Measurements from ENCODE around the gene DPP6. TPM values are rescaled to one million over a fixed set of nuclear protein-coding genes. Genes with fewer than 3 reads are reported as not detected.

DPP6 gene
- total and polyA plus RNA-seq, 7 donors = 0.18 to 1.8 (median 0.57) TPM

- no peak for DNase-seq
- no peaks in the 10 kb centered on the region for H3K9me3 ChIP-seq
- ATAC-seq = no peak
- no peaks in the 10 kb centered on the region for H3K36me3 ChIP-seq (ENCODE audit: insufficient read depth in 1 of 2, low read depth in 1 of 2)
- no peak for TF ChIP-seq CTCF (IDR thresholded peaks at IDR 0.05)
- no peaks in the 10 kb centered on the region for H3K4me1 ChIP-seq
- intact Hi-C loops (cut with DNase I) = no loop called here
- H3K4me3 ChIP-seq = no peak overlapping the region
- no peaks in the 10 kb centered on the region for H3K27me3 ChIP-seq (ENCODE audit: insufficient read depth in 3 of 3, low read length in 2 of 3)
- H3K27ac ChIP-seq = no peak overlapping the region
- WGBS, 3 donors = 87 to 93% (median 89%) methylated on average over 15 of the region's 15 CpGs
Observed at GRCh38 chr7:154583454-154583853, 531.3 kb downstream of the DPP6 start.

- intact Hi-C loops (cut with DNase I) = no loop called here
- WGBS, 3 donors = 43 to 50% (median 46%) methylated on average over 20 of the region's 20 CpGs
- no peaks in the 10 kb centered on the region for H3K36me3 ChIP-seq (ENCODE audit: insufficient read depth in 1 of 2, low read depth in 1 of 2)
- H3K27ac ChIP-seq = no peak overlapping the region
- H3K4me1 ChIP-seq = no peaks in the 10 kb centered on the region
- no peaks in the 10 kb centered on the region for H3K9me3 ChIP-seq
- no peaks in the 10 kb centered on the region for H3K27me3 ChIP-seq (ENCODE audit: insufficient read depth in 3 of 3, low read length in 2 of 3)
- ATAC-seq (peak in 1 of 4 donors; percentile 41), DNase-seq (no peak)
- TF ChIP-seq CTCF (IDR thresholded peaks at IDR 0.05) = peak; percentile 18
- H3K4me3 ChIP-seq = no peak overlapping the region
Observed at GRCh38 chr7:154584352-154585252, 532.4 kb downstream of the DPP6 start.

GRCh38 chr7:154587792-154588191 lies 535.6 kb downstream of the DPP6 start:
- no peak for ATAC-seq
- no peak for TF ChIP-seq CTCF (IDR thresholded peaks at IDR 0.05)
- Histone ChIP-seq H3K27ac (no peak overlapping the region), H3K27me3 (ENCODE audit: insufficient read depth in 3 of 3, low read length in 2 of 3) (no peaks in the 10 kb centered on the region), H3K36me3 (ENCODE audit: insufficient read depth in 1 of 2, low read depth in 1 of 2) (no peaks in the 10 kb centered on the region), H3K4me1 (no peaks in the 10 kb centered on the region), H3K4me3 (no peak overlapping the region), H3K9me3 (no peaks in the 10 kb centered on the region)
- 28 to 58% (median 49%) methylated on average over 9 of the region's 9 CpGs for WGBS, 3 donors
- intact Hi-C loops (cut with DNase I) = no loop called here
- no peak for DNase-seq

GRCh38 chr7:154591544-154591943 lies 539.3 kb downstream of the DPP6 start:
- peak in 1 of 2 donors; percentile 50 for DNase-seq

More at GRCh38 chr7:154591544-154591943, 539.3 kb downstream of the DPP6 start:
- whole genome bisulfite sequencing, 3 donors = 12 to 22% (median 19%) methylated on average over 6 of the region's 6 CpGs
- no peak overlapping the region for H3K27ac ChIP-seq
- H3K36me3 ChIP-seq (ENCODE audit: insufficient read depth in 1 of 2, low read depth in 1 of 2) = no peaks in the 10 kb centered on the region
- intact Hi-C loops (cut with DNase I) = no loop called here
- no peaks in the 10 kb centered on the region for H3K9me3 ChIP-seq
- H3K4me3 ChIP-seq = no peak overlapping the region
- no peak for TF ChIP-seq CTCF (IDR thresholded peaks at IDR 0.05)
- no peaks in the 10 kb centered on the region for H3K27me3 ChIP-seq (ENCODE audit: insufficient read depth in 3 of 3, low read length in 2 of 3)
- peak in 2 of 4 donors; percentile 39 to 47 for ATAC-seq
- no peaks in the 10 kb centered on the region for H3K4me1 ChIP-seq
